ENCODE data around the gene DDR1. TPM values are rescaled to one million over a fixed set of nuclear protein-coding genes. Genes with fewer than 3 reads are reported as not detected.

Gene DDR1
- total RNA-seq, 1 experiment from 2014 or later, result 580 TPM

- H3K27me3 Mint-ChIP-seq (ENCODE audit: unreplicated experiment), result peaks cover 16% of the 10 kb centered on the region
- DNase-seq, result no peak
- H3K27ac Mint-ChIP-seq (ENCODE audit: unreplicated experiment), result no peak overlapping the region
- no peak for TF ChIP-seq CTCF (IDR thresholded peaks at IDR 0.05; ENCODE audit: unreplicated experiment)
- CTCF ChIA-PET, result interaction anchor here (1.3 kb wide), 1 partner anchor 191 kb away, joined by 4 read pairs; no protein-coding TSS in a partner anchor
- H3K4me3 Mint-ChIP-seq (ENCODE audit: low read depth, unreplicated experiment), result no peak overlapping the region
- intact Hi-C loops (cut with micrococcal nuclease; ENCODE audit: unreplicated experiment), result loop anchor here (10.0 kb wide), 1 partner anchor 205 kb away; the partner anchor contains the start of gene DHX16
- peaks cover 70% of the 10 kb centered on the region for H3K4me1 Mint-ChIP-seq (ENCODE audit: low read depth, unreplicated experiment)
- peaks cover 43% of the 10 kb centered on the region for H3K36me3 Mint-ChIP-seq (ENCODE audit: insufficient read depth, unreplicated experiment)
- no TSS peak for BruUV-seq (replicated peaks)
- H3K9me3 Mint-ChIP-seq (ENCODE audit: low read depth, unreplicated experiment), result no peaks in the 10 kb centered on the region
Measured at GRCh38 chr6:30879684-30880427, 4.5 kb upstream of the DDR1 start.

GRCh38 chr6:30880698-30881252 lies 3.5 kb upstream of the DDR1 start:
- intact Hi-C loops (cut with micrococcal nuclease; ENCODE audit: unreplicated experiment), result loop anchor here (10.0 kb wide), 1 partner anchor 206 kb away; the partner anchor contains the start of gene DHX16
- no peak for DNase-seq
- Mint-ChIP-seq H3K4me1 (ENCODE audit: low read depth, unreplicated experiment) (peaks cover 68% of the 10 kb centered on the region), H3K9me3 (ENCODE audit: low read depth, unreplicated experiment) (no peaks in the 10 kb centered on the region), H3K4me3 (ENCODE audit: low read depth, unreplicated experiment) (no peak overlapping the region), H3K27ac (ENCODE audit: unreplicated experiment) (no peak overlapping the region), H3K27me3 (ENCODE audit: unreplicated experiment) (peaks cover 16% of the 10 kb centered on the region), H3K36me3 (ENCODE audit: insufficient read depth, unreplicated experiment) (peaks cover 46% of the 10 kb centered on the region)
- no TSS peak for BruUV-seq (replicated peaks)
- no peak for TF ChIP-seq CTCF (IDR thresholded peaks at IDR 0.05; ENCODE audit: unreplicated experiment)
- CTCF ChIA-PET, result interaction anchor here (1.3 kb wide), 1 partner anchor 190 kb away, joined by 4 read pairs; no protein-coding TSS in a partner anchor

- no TSS peak for BruUV-seq (replicated peaks)
- H3K4me3 Mint-ChIP-seq (ENCODE audit: low read depth, unreplicated experiment), result no peak overlapping the region
- H3K36me3 Mint-ChIP-seq (ENCODE audit: insufficient read depth, unreplicated experiment), result peaks cover 49% of the 10 kb centered on the region
- peaks cover 16% of the 10 kb centered on the region for H3K27me3 Mint-ChIP-seq (ENCODE audit: unreplicated experiment)
- CTCF ChIA-PET, result interaction anchor here (0.6 to 6.3 kb wide), 10 partner anchors 33 to 1314 kb away, joined by 3 to 50 read pairs (median 12); partner anchors contain the start of gene VARS2
- no peak for DNase-seq
- H3K4me1 Mint-ChIP-seq (ENCODE audit: low read depth, unreplicated experiment), result peaks cover 68% of the 10 kb centered on the region
- intact Hi-C loops (cut with micrococcal nuclease; ENCODE audit: unreplicated experiment), result loop anchor here (10.0 kb wide), 1 partner anchor 207 kb away; the partner anchor contains the start of gene DHX16
- peak overlapping the region; percentile 84 for H3K27ac Mint-ChIP-seq (ENCODE audit: unreplicated experiment)
- H3K9me3 Mint-ChIP-seq (ENCODE audit: low read depth, unreplicated experiment), result no peaks in the 10 kb centered on the region
- no peak for TF ChIP-seq CTCF (IDR thresholded peaks at IDR 0.05; ENCODE audit: unreplicated experiment)
Measured at GRCh38 chr6:30881392-30882203, 2.7 kb upstream of the DDR1 start.

- intact Hi-C loops (cut with micrococcal nuclease; ENCODE audit: unreplicated experiment), result loop anchor here (10.0 kb wide), 1 partner anchor 207 kb away; the partner anchor contains the start of gene DHX16
- no TSS peak for BruUV-seq (replicated peaks)
- CTCF ChIA-PET, result interaction anchor here (0.6 to 6.3 kb wide), 24 partner anchors 19 to 1313 kb away, joined by 3 to 50 read pairs (median 6); partner anchors contain the start of genes DHX16, GTF2H4, PBX2 and PSORS1C1
- Mint-ChIP-seq H3K27ac (ENCODE audit: unreplicated experiment) (peak overlapping the region; percentile 84), H3K9me3 (ENCODE audit: low read depth, unreplicated experiment) (no peaks in the 10 kb centered on the region), H3K4me3 (ENCODE audit: low read depth, unreplicated experiment) (peak overlapping the region; percentile 89), H3K36me3 (ENCODE audit: insufficient read depth, unreplicated experiment) (peaks cover 52% of the 10 kb centered on the region), H3K4me1 (ENCODE audit: low read depth, unreplicated experiment) (peaks cover 67% of the 10 kb centered on the region), H3K27me3 (ENCODE audit: unreplicated experiment) (peaks cover 16% of the 10 kb centered on the region)
- TF ChIP-seq CTCF (IDR thresholded peaks at IDR 0.05; ENCODE audit: unreplicated experiment), result no peak
- no peak for DNase-seq
Measured at GRCh38 chr6:30882204-30882758, 2.0 kb upstream of the DDR1 start.
